KOPT-K1 (cell line): ENCODE measurements around the gene GLS.

Experiments used
- H3K27ac ChIP-seq: fragments of 200-600 bp; sonication (generic); 2 replicates; pipeline ENCODE4 v1.5.1; 2016; ENCODE audit warnings: antibody characterized with exemption, mild to moderate bottlenecking, low read depth, low read length; ENCODE audit not compliant: poor library complexity, severe bottlenecking
- H3K36me3 ChIP-seq: fragments of 200-600 bp; sonication (generic); 2 replicates; pipeline ENCODE4 v1.5.1; 2017; ENCODE audit warnings: antibody characterized with exemption, mild to moderate bottlenecking, low read length, moderate library complexity; ENCODE audit not compliant: insufficient read depth
- H3K9me3 ChIP-seq: fragments of 200-600 bp; sonication (generic); 2 replicates; pipeline ENCODE4 v1.5.1; 2017; ENCODE audit warnings: antibody characterized with exemption, low read length, mild to moderate bottlenecking; ENCODE audit not compliant: insufficient read depth, poor library complexity, severe bottlenecking

The GLS gene

GRCh38 chr2:190922376-190922775 is 41.8 kb downstream of the GLS start:
- Histone ChIP-seq H3K27ac (no peak overlapping the region), H3K36me3 (peaks cover 96% of the 10 kb centered on the region), H3K9me3 (no peaks in the 10 kb centered on the region)

- H3K9me3 ChIP-seq, result no peaks in the 10 kb centered on the region
- H3K27ac ChIP-seq, result no peak overlapping the region
- H3K36me3 ChIP-seq, result peaks cover 96% of the 10 kb centered on the region
Measured at GRCh38 chr2:190927301-190927700, 46.7 kb downstream of the GLS start.

GRCh38 chr2:190929919-190930318 is 49.3 kb downstream of the GLS start:
- Histone ChIP-seq H3K27ac (no peak overlapping the region), H3K36me3 (peaks cover 93% of the 10 kb centered on the region)

GRCh38 chr2:190930411-190930810 is 49.8 kb downstream of the GLS start:
- peaks cover 93% of the 10 kb centered on the region for H3K36me3 ChIP-seq
- H3K27ac ChIP-seq, result no peak overlapping the region
- H3K9me3 ChIP-seq, result no peaks in the 10 kb centered on the region

More at GRCh38 chr2:190929919-190930318, 49.3 kb downstream of the GLS start:
- no peaks in the 10 kb centered on the region for H3K9me3 ChIP-seq

- Histone ChIP-seq H3K9me3 (no peaks in the 10 kb centered on the region), H3K36me3 (peaks cover 90% of the 10 kb centered on the region), H3K27ac (no peak overlapping the region)
Measured at GRCh38 chr2:190932514-190932913, 51.9 kb downstream of the GLS start.

- Histone ChIP-seq H3K9me3 (no peaks in the 10 kb centered on the region), H3K27ac (no peak overlapping the region), H3K36me3 (peaks cover 83% of the 10 kb centered on the region)
Measured at GRCh38 chr2:190933361-190933760, 52.7 kb downstream of the GLS start.

- H3K9me3 ChIP-seq, result no peaks in the 10 kb centered on the region
- peaks cover 68% of the 10 kb centered on the region for H3K36me3 ChIP-seq
- no peak overlapping the region for H3K27ac ChIP-seq
Measured at GRCh38 chr2:190935054-190935453, 54.4 kb downstream of the GLS start.

GRCh38 chr2:190938771-190939335 is 58.2 kb downstream of the GLS start:
- Histone ChIP-seq H3K27ac (no peak overlapping the region), H3K9me3 (no peaks in the 10 kb centered on the region), H3K36me3 (peaks cover 32% of the 10 kb centered on the region)

- Histone ChIP-seq H3K36me3 (peaks cover 18% of the 10 kb centered on the region), H3K27ac (no peak overlapping the region), H3K9me3 (no peaks in the 10 kb centered on the region)
Measured at GRCh38 chr2:190940454-190940853, 59.8 kb downstream of the GLS start.

GRCh38 chr2:190941571-190941970 is 61.0 kb downstream of the GLS start:
- Histone ChIP-seq H3K36me3 (peaks cover 7% of the 10 kb centered on the region), H3K27ac (no peak overlapping the region), H3K9me3 (no peaks in the 10 kb centered on the region)

- H3K9me3 ChIP-seq, result no peaks in the 10 kb centered on the region
- H3K36me3 ChIP-seq, result no peaks in the 10 kb centered on the region; the same call in 1 of the 2 replicates
- no peak overlapping the region for H3K27ac ChIP-seq
Measured at GRCh38 chr2:190942697-190943096, 62.1 kb downstream of the GLS start.

GRCh38 chr2:190943706-190944105 is 63.1 kb downstream of the GLS start:
- Histone ChIP-seq H3K36me3 (no peaks in the 10 kb centered on the region), H3K27ac (no peak overlapping the region), H3K9me3 (no peaks in the 10 kb centered on the region)

GRCh38 chr2:190947141-190947540 is 66.5 kb downstream of the GLS start:
- no peaks in the 10 kb centered on the region for H3K9me3 ChIP-seq

GRCh38 chr2:190947711-190948251 is 67.2 kb downstream of the GLS start:
- Histone ChIP-seq H3K36me3 (no peaks in the 10 kb centered on the region), H3K27ac (peak overlapping the region; percentile 50), H3K9me3 (no peaks in the 10 kb centered on the region)

More at GRCh38 chr2:190947141-190947540, 66.5 kb downstream of the GLS start:
- no peaks in the 10 kb centered on the region for H3K36me3 ChIP-seq
- peak overlapping the region; percentile 50 for H3K27ac ChIP-seq

- H3K9me3 ChIP-seq, result no peaks in the 10 kb centered on the region
- H3K27ac ChIP-seq, result no peak overlapping the region
- H3K36me3 ChIP-seq, result no peaks in the 10 kb centered on the region
Measured at GRCh38 chr2:190948671-190949070, 68.0 kb downstream of the GLS start.

- no peaks in the 10 kb centered on the region for H3K9me3 ChIP-seq
- no peak overlapping the region for H3K27ac ChIP-seq
- H3K36me3 ChIP-seq, result no peaks in the 10 kb centered on the region
Measured at GRCh38 chr2:190950566-190950991, 70.0 kb downstream of the GLS start.
